ENCODE data around the gene RFLNA.

Gene RFLNA

GRCh38 chr12:124264089-124264795, 30.7 kb upstream of the RFLNA start:
- H3K9ac ChIP-seq (ENCODE audit: low read length): no peak overlapping the region
- TF ChIP-seq, protein P1, sequence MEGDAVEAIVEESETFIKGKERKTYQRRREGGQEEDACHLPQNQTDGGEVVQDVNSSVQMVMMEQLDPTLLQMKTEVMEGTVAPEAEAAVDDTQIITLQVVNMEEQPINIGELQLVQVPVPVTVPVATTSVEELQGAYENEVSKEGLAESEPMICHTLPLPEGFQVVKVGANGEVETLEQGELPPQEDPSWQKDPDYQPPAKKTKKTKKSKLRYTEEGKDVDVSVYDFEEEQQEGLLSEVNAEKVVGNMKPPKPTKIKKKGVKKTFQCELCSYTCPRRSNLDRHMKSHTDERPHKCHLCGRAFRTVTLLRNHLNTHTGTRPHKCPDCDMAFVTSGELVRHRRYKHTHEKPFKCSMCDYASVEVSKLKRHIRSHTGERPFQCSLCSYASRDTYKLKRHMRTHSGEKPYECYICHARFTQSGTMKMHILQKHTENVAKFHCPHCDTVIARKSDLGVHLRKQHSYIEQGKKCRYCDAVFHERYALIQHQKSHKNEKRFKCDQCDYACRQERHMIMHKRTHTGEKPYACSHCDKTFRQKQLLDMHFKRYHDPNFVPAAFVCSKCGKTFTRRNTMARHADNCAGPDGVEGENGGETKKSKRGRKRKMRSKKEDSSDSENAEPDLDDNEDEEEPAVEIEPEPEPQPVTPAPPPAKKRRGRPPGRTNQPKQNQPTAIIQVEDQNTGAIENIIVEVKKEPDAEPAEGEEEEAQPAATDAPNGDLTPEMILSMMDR (IDR thresholded peaks at IDR 0.05; ENCODE audit: low read depth, low read length): no peak
- TF ChIP-seq EZH2phosphoT487 (IDR thresholded peaks at IDR 0.05; ENCODE audit: low read depth): no peak

DNA sequence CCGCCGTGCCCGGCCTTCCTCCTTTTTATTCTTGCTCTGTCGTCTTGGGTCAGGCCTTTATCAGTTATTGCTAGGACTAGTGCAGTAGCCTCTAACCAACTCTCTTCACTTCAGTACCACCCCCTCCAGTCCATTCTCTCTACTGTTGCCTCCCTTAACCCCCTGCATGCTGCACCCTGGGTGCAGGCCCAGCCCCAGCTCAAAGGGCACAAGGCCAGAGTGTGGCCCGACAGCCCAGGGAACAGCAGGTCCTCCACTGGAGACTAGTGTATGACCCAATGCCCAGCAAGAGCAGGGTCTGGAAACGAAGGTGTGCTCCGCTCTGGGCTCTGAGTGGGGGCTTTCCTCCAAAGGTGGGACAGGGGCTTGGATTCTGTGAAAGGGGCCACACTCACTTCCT, 30.0 kb upstream of the RFLNA start:
- Histone ChIP-seq H3K4me1 (ENCODE audit: low read length) (no peaks in the 10 kb centered on the region), H3K27ac (ENCODE audit: low read length) (no peak overlapping the region), H3K36me3 (replicated peaks; ENCODE audit: low read depth, low read length) (no peaks in the 10 kb centered on the region), H2AFZ (ENCODE audit: low read depth, low read length) (no peak overlapping the region), H3K79me2 (ENCODE audit: low read length) (no peaks in the 10 kb centered on the region), H3K9ac (ENCODE audit: low read length) (no peak overlapping the region), H3K27me3 (ENCODE audit: low read depth, low read length) (peaks cover 6% of the 10 kb centered on the region), H4K20me1 (ENCODE audit: insufficient read depth, low read length) (no peaks in the 10 kb centered on the region), H3K4me3 (ENCODE audit: low read length) (no peak overlapping the region), H3K9me3 (ENCODE audit: insufficient read depth, low read length) (no peaks in the 10 kb centered on the region), H3K4me2 (ENCODE audit: low read length) (no peak overlapping the region)
- no peak for TF ChIP-seq EZH2phosphoT487 (IDR thresholded peaks at IDR 0.05; ENCODE audit: low read depth)
- TF ChIP-seq, protein P1 (IDR thresholded peaks at IDR 0.05; ENCODE audit: low read depth, low read length): no peak

More at GRCh38 chr12:124264089-124264795, 30.7 kb upstream of the RFLNA start:
- Histone ChIP-seq H3K4me1 (ENCODE audit: low read length) (no peaks in the 10 kb centered on the region), H3K9me3 (ENCODE audit: insufficient read depth, low read length) (no peaks in the 10 kb centered on the region), H3K36me3 (replicated peaks; ENCODE audit: low read depth, low read length) (no peaks in the 10 kb centered on the region), H2AFZ (ENCODE audit: low read depth, low read length) (no peak overlapping the region), H3K27ac (ENCODE audit: low read length) (no peak overlapping the region), H3K4me3 (ENCODE audit: low read length) (no peak overlapping the region), H3K27me3 (ENCODE audit: low read depth, low read length) (peaks cover 6% of the 10 kb centered on the region), H3K4me2 (ENCODE audit: low read length) (no peak overlapping the region), H4K20me1 (ENCODE audit: insufficient read depth, low read length) (no peaks in the 10 kb centered on the region), H3K79me2 (ENCODE audit: low read length) (no peaks in the 10 kb centered on the region)

DNA sequence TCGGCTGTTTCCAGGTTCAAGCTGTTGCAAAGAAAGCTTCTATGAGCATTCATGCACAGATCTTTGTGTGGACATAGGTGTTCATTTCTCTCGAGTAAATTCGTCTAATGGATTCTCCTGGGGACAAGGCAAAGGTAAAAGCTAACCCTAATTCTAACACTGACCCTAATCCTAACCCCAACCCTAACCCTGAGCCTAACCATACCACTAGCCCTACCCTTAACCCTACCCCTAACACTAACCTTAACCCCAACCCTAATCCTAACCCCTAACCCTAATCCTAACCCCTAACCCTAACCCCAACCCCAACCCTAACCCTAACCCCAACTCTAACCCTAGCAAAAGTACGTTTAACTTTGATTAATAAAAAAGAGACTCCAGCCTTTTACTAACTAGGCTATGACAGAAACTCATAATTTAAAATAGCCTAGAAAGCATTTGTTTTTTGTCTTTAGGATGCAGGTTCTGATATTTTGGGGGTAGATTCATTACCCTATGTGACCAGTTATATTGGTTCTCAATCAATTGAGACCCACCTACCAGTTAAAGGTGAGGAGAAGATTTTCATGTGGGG, 27.6 kb upstream of the RFLNA start:
- Histone ChIP-seq H4K20me1 (ENCODE audit: insufficient read depth, low read length) (no peaks in the 10 kb centered on the region), H2AFZ (ENCODE audit: low read depth, low read length) (no peak overlapping the region), H3K27ac (ENCODE audit: low read length) (no peak overlapping the region), H3K36me3 (replicated peaks; ENCODE audit: low read depth, low read length) (no peaks in the 10 kb centered on the region), H3K9me3 (ENCODE audit: insufficient read depth, low read length) (no peaks in the 10 kb centered on the region), H3K4me2 (ENCODE audit: low read length) (no peak overlapping the region), H3K9ac (ENCODE audit: low read length) (no peak overlapping the region), H3K27me3 (ENCODE audit: low read depth, low read length) (peaks cover 6% of the 10 kb centered on the region), H3K4me1 (ENCODE audit: low read length) (no peaks in the 10 kb centered on the region), H3K4me3 (ENCODE audit: low read length) (no peak overlapping the region), H3K79me2 (ENCODE audit: low read length) (no peaks in the 10 kb centered on the region)
- TF ChIP-seq EZH2phosphoT487 (IDR thresholded peaks at IDR 0.05; ENCODE audit: low read depth): no peak
- TF ChIP-seq, protein P1 (IDR thresholded peaks at IDR 0.05; ENCODE audit: low read depth, low read length): no peak

DNA sequence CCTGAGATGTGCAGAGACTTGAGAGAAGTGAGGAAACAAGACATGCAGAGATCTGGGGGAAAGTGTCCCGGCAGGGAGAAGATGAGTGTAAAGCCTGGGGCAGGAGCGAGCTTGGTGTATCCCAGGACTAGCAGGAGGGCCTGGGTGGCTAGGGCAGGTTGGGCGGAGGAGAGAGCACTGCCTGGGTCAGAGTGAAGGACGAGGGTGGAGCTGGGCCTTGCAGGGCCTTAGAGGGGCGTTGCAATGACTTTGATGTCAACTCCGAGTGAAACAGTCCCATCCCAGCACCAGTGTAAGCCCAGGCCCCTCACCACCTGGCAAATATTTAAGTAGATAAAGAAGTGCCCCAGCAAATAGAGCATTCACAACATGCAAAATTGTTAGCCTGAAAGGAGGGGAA, 24.2 kb upstream of the RFLNA start:
- H3K4me3 ChIP-seq (ENCODE audit: low read length): no peak overlapping the region
- TF ChIP-seq EZH2phosphoT487 (IDR thresholded peaks at IDR 0.05; ENCODE audit: low read depth): no peak
- TF ChIP-seq, protein P1 (IDR thresholded peaks at IDR 0.05; ENCODE audit: low read depth, low read length): no peak
- no peak overlapping the region for H2AFZ ChIP-seq (ENCODE audit: low read depth, low read length)
- no peak overlapping the region for H3K4me2 ChIP-seq (ENCODE audit: low read length)
- H3K36me3 ChIP-seq (replicated peaks; ENCODE audit: low read depth, low read length): no peaks in the 10 kb centered on the region
- no peak overlapping the region for H3K27ac ChIP-seq (ENCODE audit: low read length)
- H3K4me1 ChIP-seq (ENCODE audit: low read length): no peaks in the 10 kb centered on the region
- no peak overlapping the region for H3K9ac ChIP-seq (ENCODE audit: low read length)
- H3K9me3 ChIP-seq (ENCODE audit: insufficient read depth, low read length): no peaks in the 10 kb centered on the region
- H3K79me2 ChIP-seq (ENCODE audit: low read length): no peaks in the 10 kb centered on the region
- H4K20me1 ChIP-seq (ENCODE audit: insufficient read depth, low read length): no peaks in the 10 kb centered on the region
- peaks cover 6% of the 10 kb centered on the region for H3K27me3 ChIP-seq (ENCODE audit: low read depth, low read length)
